HL-60/S4 (cell line): ENCODE data around the gene MRPL4.

ENCODE experiments used
- in situ Hi-C: fragments of 300-500 bp; cut with MboI; formaldehyde crosslinking; loops from 2 replicates; pipeline ENCODE4 v1.14.3; 2022; ENCODE audit warnings: low sequenced_read_pairs

Gene MRPL4

GRCh38 chr19:10286803-10287737 lies 35.1 kb downstream of the MRPL4 start, which contains the start of gene ICAM4:
Gene ICAM4 (plus strand): TSS chr19:10286955. CDS start chr19:10287013, 58 bp downstream.
- in situ Hi-C loops = no loop called here

- in situ Hi-C loops = no loop called here
These were observed 36.7 kb downstream of the MRPL4 start for GRCh38 chr19:10288662-10289166.

- in situ Hi-C loops = no loop called here
These were observed 37.3 kb downstream of the MRPL4 start for GRCh38 chr19:10289167-10289835.

- in situ Hi-C loops = no loop called here
These were observed 37.9 kb downstream of the MRPL4 start, which contains the start of gene ICAM5 for GRCh38 chr19:10289836-10290356. Gene ICAM5 (plus strand): TSS chr19:10289952. CDS start chr19:10290044, 92 bp downstream.

- in situ Hi-C loops = no loop called here
These were observed 38.4 kb downstream of the MRPL4 start for GRCh38 chr19:10290357-10290875.

- in situ Hi-C loops = no loop called here
These were observed 39.0 kb downstream of the MRPL4 start for GRCh38 chr19:10290876-10291553.

GRCh38 chr19:10291554-10292205 lies 39.7 kb downstream of the MRPL4 start:
- in situ Hi-C loops = no loop called here

GRCh38 chr19:10292206-10292788 lies 40.3 kb downstream of the MRPL4 start:
- in situ Hi-C loops = no loop called here

- in situ Hi-C loops = no loop called here
These were observed 41.0 kb downstream of the MRPL4 start for GRCh38 chr19:10292789-10293636.

- in situ Hi-C loops = no loop called here
These were observed 41.8 kb downstream of the MRPL4 start for GRCh38 chr19:10293637-10294367.

GRCh38 chr19:10294368-10294697 lies 42.3 kb downstream of the MRPL4 start:
- in situ Hi-C loops = no loop called here

- in situ Hi-C loops = no loop called here
These were observed 43.4 kb downstream of the MRPL4 start for GRCh38 chr19:10295305-10295846.

GRCh38 chr19:10295847-10296591 lies 44.0 kb downstream of the MRPL4 start:
- in situ Hi-C loops = no loop called here

- in situ Hi-C loops = no loop called here
These were observed 47.8 kb downstream of the MRPL4 start for GRCh38 chr19:10299545-10300458.

GRCh38 chr19:10305139-10305806 lies 53.3 kb downstream of the MRPL4 start:
- in situ Hi-C loops = no loop called here

- in situ Hi-C loops = no loop called here
These were observed 54.3 kb downstream of the MRPL4 start for GRCh38 chr19:10306327-10306726.
